Naive thymus-derived CD4-positive, alpha-beta T cell (primary cell): ENCODE measurements around the gene SPRY1. TPM values are rescaled to one million over a fixed set of nuclear protein-coding genes. Genes with fewer than 3 reads are reported as not detected.
A peak's percentile ranks its signal among the peaks of the same experiment; 100 is the strongest.

Experiments used
- ATAC-seq: fragments of 150-1000 bp; cut with Tn5 transposase; 2 replicates; pipeline ENCODE4 v1.10.0; 2021; ENCODE audit warnings: mild to moderate bottlenecking, moderate library complexity
- CTCF ChIA-PET: fragments of 350-600 bp; sonication (Branson Sonifier 250); formaldehyde crosslinking; loops from one replicate; lab custom pipeline; 2021; ENCODE audit warnings: antibody characterized with exemption; lab: Charles Lee
- POLR2A ChIA-PET: fragments of 350-600 bp; sonication (Branson Sonifier 250); formaldehyde crosslinking; loops from one replicate; lab custom pipeline; 2021; ENCODE audit warnings: antibody characterized with exemption, inconsistent platforms; lab: Charles Lee
- DNase-seq, 9 donors: peaks; one replicate each; pipeline versions ENCODE4 v3.0.0 to v3.0.0-alpha.2; 2020 to 2022; ENCODE audit warnings: mixed read lengths in 1 of 9
- H3K27ac ChIP-seq: one replicate; pipeline ENCODE4 v1.7.0; 2013; ENCODE audit warnings: mild to moderate bottlenecking, low read depth, low read length, moderate library complexity
- H3K27me3 ChIP-seq, 2 donors: one replicate each; pipeline ENCODE4 v1.7.0; 2013; ENCODE audit warnings: low read length in 2 of 2, mild to moderate bottlenecking in 2 of 2, moderate library complexity in 2 of 2; ENCODE audit not compliant: control insufficient read depth in 2 of 2, insufficient read depth in 2 of 2
- H3K36me3 ChIP-seq, 3 experiments: 1 replicate in 2 of 3; 2 replicates in 1 of 3; pipeline ENCODE4 v1.7.0; 2013; ENCODE audit warnings: low read length in 3 of 3, mild to moderate bottlenecking in 3 of 3, moderate library complexity in 1 of 3; ENCODE audit not compliant: insufficient read depth in 3 of 3, control insufficient read depth in 2 of 3
- H3K4me1 ChIP-seq, 2 donors: one replicate each; pipeline ENCODE4 v1.7.0; 2013; ENCODE audit warnings: low read length in 2 of 2, mild to moderate bottlenecking in 2 of 2, moderate library complexity in 1 of 2; ENCODE audit not compliant: control insufficient read depth in 2 of 2, insufficient read depth in 2 of 2
- H3K4me3 ChIP-seq: 2 replicates; pipeline ENCODE4 v1.7.0; 2013; ENCODE audit warnings: mild to moderate bottlenecking, low read length
- H3K9me3 ChIP-seq, 3 experiments: 1 replicate in 2 of 3; 2 replicates in 1 of 3; pipeline ENCODE4 v1.7.0; 2013; ENCODE audit warnings: low read length in 3 of 3; ENCODE audit not compliant: control insufficient read depth in 2 of 3
- H3K27ac Mint-ChIP-seq, 9 donors: one replicate each; pipeline ENCODE4 v1.8.0; 2020 to 2022; ENCODE audit warnings: mixed read lengths in 9 of 9, mild to moderate bottlenecking in 8 of 9, moderate library complexity in 5 of 9, inconsistent platforms in 2 of 9
- H3K27me3 Mint-ChIP-seq, 5 donors: one replicate each; pipeline ENCODE4 v1.8.0; 2021 to 2022; ENCODE audit warnings: mixed read lengths in 5 of 5, mild to moderate bottlenecking in 1 of 5
- H3K36me3 Mint-ChIP-seq, 5 donors: one replicate each; pipeline ENCODE4 v1.8.0; 2020 to 2022; ENCODE audit warnings: mixed read lengths in 5 of 5, mild to moderate bottlenecking in 3 of 5, inconsistent platforms in 1 of 5
- H3K4me1 Mint-ChIP-seq, 7 donors: one replicate each; pipeline ENCODE4 v1.8.0; 2020 to 2022; ENCODE audit warnings: mixed read lengths in 7 of 7, mild to moderate bottlenecking in 3 of 7, inconsistent platforms in 1 of 7
- H3K4me3 Mint-ChIP-seq, 10 donors: one replicate each; pipeline ENCODE4 v1.8.0; 2020 to 2022; ENCODE audit warnings: mild to moderate bottlenecking in 10 of 10, mixed read lengths in 10 of 10, moderate library complexity in 6 of 10, inconsistent platforms in 2 of 10
- H3K9me3 Mint-ChIP-seq, 11 donors: one replicate each; pipeline ENCODE4 v1.8.0; 2020 to 2022; ENCODE audit warnings: mixed read lengths in 11 of 11, mild to moderate bottlenecking in 4 of 11, inconsistent platforms in 1 of 11, moderate library complexity in 1 of 11
- intact Hi-C, 2 donors: fragments of 100-400 bp; cut with micrococcal nuclease; formaldehyde crosslinking; loops; one replicate each; pipeline ENCODE4 v1.15.1; 2023
- polyA plus RNA-seq, 2 donors: library from polyadenylated mRNA; unstranded; fragments of 300-500 nt; fragmentation: Illumina TruSeq; gene quantifications; one replicate each; pipeline ENCODE4 v1.2.3, GENCODE V29; 2021
- total RNA-seq, 6 experiments: library from RNA in 5 of 6; stranded (reverse) in 5 of 6; gene quantifications; 1 replicate in 5 of 6; 2 replicates in 1 of 6; pipeline ENCODE4 v1.2.3 and lab custom pipeline; 2021 to 2026

SPRY1 gene
- total and polyA plus RNA-seq, 7 experiments from 2014 or later = 1.6 to 20.5 (median 4.3) TPM

- no peaks in the 10 kb centered on the region for H3K36me3 ChIP-seq
- H3K4me1 ChIP-seq = no peaks in the 10 kb centered on the region
- ATAC-seq (peak; percentile 22), DNase-seq (no peak)
- Mint-ChIP-seq H3K9me3 (peaks cover 0 to 2% (median 0%) of the 10 kb centered on the region in 11 donors), H3K27me3 (peaks cover 0 to 23% (median under 1%) of the 10 kb centered on the region in 5 donors), H3K36me3 (no peaks in the 10 kb centered on the region), H3K27ac (no peak overlapping the region), H3K4me1 (peaks cover 0 to 3% (median 0%) of the 10 kb centered on the region in 7 donors), H3K4me3 (no peak overlapping the region)
- H3K27ac ChIP-seq = no peak overlapping the region
- ChIA-PET POLR2A (no interaction called here), CTCF (no interaction called here)
- no peaks in the 10 kb centered on the region for H3K27me3 ChIP-seq
- no peak overlapping the region for H3K4me3 ChIP-seq
- no peaks in the 10 kb centered on the region for H3K9me3 ChIP-seq
- intact Hi-C loops = no loop called here
Observed at GRCh38 chr4:123359449-123360315, 36.9 kb upstream of the SPRY1 start.

- Histone ChIP-seq H3K4me1 (no peaks in the 10 kb centered on the region), H3K27ac (no peak overlapping the region), H3K9me3 (no peaks in the 10 kb centered on the region), H3K4me3 (no peak overlapping the region), H3K36me3 (no peaks in the 10 kb centered on the region), H3K27me3 (no peaks in the 10 kb centered on the region)
- CTCF ChIA-PET = no interaction called here
- no peak for DNase-seq
- Mint-ChIP-seq H3K36me3 (no peaks in the 10 kb centered on the region), H3K27ac (no peak overlapping the region), H3K9me3 (peaks cover 0 to 2% (median 0%) of the 10 kb centered on the region in 11 donors), H3K4me1 (peaks cover 0 to 3% (median 0%) of the 10 kb centered on the region in 7 donors), H3K27me3 (peaks cover 0 to 23% (median 5%) of the 10 kb centered on the region in 5 donors), H3K4me3 (no peak overlapping the region)
- intact Hi-C loops = no loop called here
- no peak for ATAC-seq
- POLR2A ChIA-PET = no interaction called here
Observed at GRCh38 chr4:123361195-123361861, 35.3 kb upstream of the SPRY1 start.

DNA sequence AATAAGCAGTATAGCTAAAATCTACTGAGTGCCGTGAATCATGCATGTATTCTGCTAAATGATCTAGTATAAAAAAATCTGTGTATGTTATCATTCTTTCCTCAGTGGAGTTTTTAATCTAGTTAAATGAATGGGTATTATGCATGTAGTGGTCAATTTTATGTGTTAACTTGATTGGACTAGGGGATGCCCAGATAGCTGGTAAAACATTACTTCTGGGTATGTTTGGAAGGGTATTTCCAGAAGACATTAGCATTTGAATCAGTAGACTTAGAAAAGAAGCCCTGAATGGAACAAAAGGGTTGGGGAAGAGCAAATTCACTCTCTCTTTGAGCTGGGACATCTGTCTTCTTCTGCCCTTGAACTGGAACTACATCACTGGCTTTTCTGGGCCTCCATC is 34.5 kb upstream of the SPRY1 start:
- H3K27ac ChIP-seq = no peak overlapping the region
- H3K4me1 ChIP-seq = no peaks in the 10 kb centered on the region
- H3K4me3 Mint-ChIP-seq = no peak overlapping the region
- no peak for ATAC-seq
- no peaks in the 10 kb centered on the region for H3K27me3 ChIP-seq
- peaks cover 0 to 3% (median 0%) of the 10 kb centered on the region in 7 donors for H3K4me1 Mint-ChIP-seq
- CTCF ChIA-PET = no interaction called here
- POLR2A ChIA-PET = no interaction called here
- H3K27ac Mint-ChIP-seq = no peak overlapping the region
- no peaks in the 10 kb centered on the region for H3K9me3 ChIP-seq
- no peaks in the 10 kb centered on the region for H3K36me3 Mint-ChIP-seq
- H3K4me3 ChIP-seq = no peak overlapping the region
- DNase-seq = no peak
- no peaks in the 10 kb centered on the region for H3K9me3 Mint-ChIP-seq
- H3K27me3 Mint-ChIP-seq = peaks cover 0 to 22% (median 8%) of the 10 kb centered on the region in 5 donors
- intact Hi-C loops = no loop called here
- H3K36me3 ChIP-seq = no peaks in the 10 kb centered on the region

DNA sequence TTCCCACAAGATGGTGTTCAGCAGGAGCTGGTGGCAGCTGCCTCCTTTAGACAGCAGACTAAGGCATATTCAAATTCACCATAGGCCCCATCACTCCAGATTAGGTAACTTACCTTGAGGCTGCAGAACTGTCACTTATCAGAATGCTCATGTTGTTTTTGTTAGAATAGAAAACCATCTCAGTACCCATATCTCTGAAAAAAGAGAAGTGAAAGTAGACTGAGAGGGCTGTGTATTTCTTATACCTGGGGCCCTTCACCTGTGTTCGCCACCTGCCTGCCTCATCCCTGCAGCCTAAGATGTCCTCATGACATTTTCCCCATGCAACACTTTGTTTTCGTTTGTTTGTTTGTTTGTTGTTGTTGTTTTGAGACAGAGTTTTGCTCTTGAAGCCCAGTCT is 32.9 kb upstream of the SPRY1 start:
- no peak overlapping the region for H3K27ac ChIP-seq
- H3K4me3 ChIP-seq = no peak overlapping the region
- H3K36me3 ChIP-seq = no peaks in the 10 kb centered on the region
- Mint-ChIP-seq H3K27ac (no peak overlapping the region), H3K9me3 (no peaks in the 10 kb centered on the region), H3K36me3 (no peaks in the 10 kb centered on the region), H3K27me3 (peaks cover 0 to 18% (median 8%) of the 10 kb centered on the region in 5 donors), H3K4me1 (peaks cover 0 to 3% (median 0%) of the 10 kb centered on the region in 7 donors), H3K4me3 (no peak overlapping the region)
- H3K9me3 ChIP-seq = no peaks in the 10 kb centered on the region
- ChIA-PET CTCF (interaction anchor here (0.6 kb wide), 1 partner anchor 1263 kb away, joined by 3 read pairs; no protein-coding TSS in a partner anchor), POLR2A (no interaction called here)
- intact Hi-C loops = no loop called here
- no peak for ATAC-seq
- no peaks in the 10 kb centered on the region for H3K4me1 ChIP-seq
- DNase-seq = no peak
- H3K27me3 ChIP-seq = no peaks in the 10 kb centered on the region

- DNase-seq (no peak), ATAC-seq (no peak)
- no peak overlapping the region for H3K4me3 Mint-ChIP-seq
- no peaks in the 10 kb centered on the region for H3K9me3 ChIP-seq
- H3K4me1 ChIP-seq = no peaks in the 10 kb centered on the region
- intact Hi-C loops = no loop called here
- CTCF ChIA-PET = no interaction called here
- H3K27me3 Mint-ChIP-seq = peaks cover 0 to 14% (median 8%) of the 10 kb centered on the region in 5 donors
- H3K36me3 Mint-ChIP-seq = no peaks in the 10 kb centered on the region
- H3K27ac ChIP-seq = no peak overlapping the region
- H3K27ac Mint-ChIP-seq = no peak overlapping the region
- no peaks in the 10 kb centered on the region for H3K4me1 Mint-ChIP-seq
- POLR2A ChIA-PET = interaction anchor here (0.7 kb wide), 1 partner anchor 375 kb away, joined by 4 read pairs; no protein-coding TSS in a partner anchor
- H3K4me3 ChIP-seq = no peak overlapping the region
- no peaks in the 10 kb centered on the region for H3K9me3 Mint-ChIP-seq
- no peaks in the 10 kb centered on the region for H3K36me3 ChIP-seq
- H3K27me3 ChIP-seq = no peaks in the 10 kb centered on the region
Observed at GRCh38 chr4:123364906-123365305, 31.7 kb upstream of the SPRY1 start.

DNA sequence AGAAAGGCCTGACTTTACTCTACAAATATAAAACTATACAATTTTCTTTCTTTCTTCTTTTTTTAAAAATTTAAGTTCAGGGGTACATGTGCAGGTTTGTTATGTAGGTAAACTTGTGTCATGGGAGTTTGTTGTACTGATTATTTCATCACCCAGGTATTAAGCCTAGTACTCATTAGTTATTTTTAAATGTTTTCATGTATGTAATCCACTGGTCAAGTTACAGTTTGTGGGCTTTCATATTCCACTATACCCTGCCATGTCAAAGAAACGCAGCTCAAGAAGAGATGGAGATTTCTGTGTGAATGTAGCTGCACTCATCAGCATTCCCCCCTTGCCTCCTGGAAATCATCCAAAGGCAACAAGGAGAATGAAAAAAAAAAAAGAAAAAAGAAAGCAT is 31.2 kb upstream of the SPRY1 start:
- Mint-ChIP-seq H3K36me3 (no peaks in the 10 kb centered on the region), H3K9me3 (no peaks in the 10 kb centered on the region), H3K4me1 (no peaks in the 10 kb centered on the region), H3K27me3 (peaks cover 0 to 14% (median 8%) of the 10 kb centered on the region in 5 donors), H3K27ac (no peak overlapping the region), H3K4me3 (no peak overlapping the region)
- H3K36me3 ChIP-seq = no peaks in the 10 kb centered on the region
- no peak for ATAC-seq
- DNase-seq = no peak
- no peaks in the 10 kb centered on the region for H3K4me1 ChIP-seq
- ChIA-PET CTCF (no interaction called here), POLR2A (interaction anchor here (0.7 kb wide), 1 partner anchor 376 kb away, joined by 4 read pairs; no protein-coding TSS in a partner anchor)
- H3K9me3 ChIP-seq = no peaks in the 10 kb centered on the region
- no peaks in the 10 kb centered on the region for H3K27me3 ChIP-seq
- H3K27ac ChIP-seq = no peak overlapping the region
- H3K4me3 ChIP-seq = no peak overlapping the region
- intact Hi-C loops = no loop called here
